Trophoblast cell (in vitro differentiated cells and primary cell): ENCODE data around the gene PC.
A peak's percentile ranks its signal among the peaks of the same experiment; 100 is the strongest.

Experiments used
- DNase-seq, 2 donors: peaks; one replicate each; pipeline ENCODE4 v3.0.0-alpha.2; 2016
- H2AFZ ChIP-seq: 2 replicates; pipeline ENCODE4 v1.6.1; 2013; ENCODE audit warnings: low read length, moderate library complexity, mild to moderate bottlenecking; ENCODE audit not compliant: insufficient read depth, poor library complexity
- H2AK5ac ChIP-seq: 2 replicates; pipeline ENCODE4 v1.6.1; 2013; ENCODE audit warnings: mild to moderate bottlenecking, low read length
- H2BK120ac ChIP-seq: 2 replicates; pipeline ENCODE4 v1.6.1; 2013; ENCODE audit warnings: low read length, mild to moderate bottlenecking, moderate library complexity; ENCODE audit not compliant: insufficient read depth, poor library complexity
- H2BK12ac ChIP-seq: 2 replicates; pipeline ENCODE4 v1.6.1; 2013; ENCODE audit warnings: mild to moderate bottlenecking, low read length, moderate library complexity
- H2BK5ac ChIP-seq: 2 replicates; pipeline ENCODE4 v1.6.1; 2013; ENCODE audit warnings: low read length, low read depth, moderate library complexity, mild to moderate bottlenecking; ENCODE audit not compliant: poor library complexity
- H3K14ac ChIP-seq: 2 replicates; pipeline ENCODE4 v1.6.1; 2013; ENCODE audit warnings: mild to moderate bottlenecking, low read length
- H3K18ac ChIP-seq: 2 replicates; pipeline ENCODE4 v1.6.1; 2013; ENCODE audit warnings: mild to moderate bottlenecking, low read length
- H3K23ac ChIP-seq: 2 replicates; pipeline ENCODE4 v1.6.1; 2013; ENCODE audit warnings: low read length
- H3K27ac ChIP-seq: 2 replicates; pipeline ENCODE4 v1.5.1; 2013; ENCODE audit warnings: low read depth, mild to moderate bottlenecking, inconsistent platforms, low read length, moderate library complexity
- H3K27me3 ChIP-seq: 2 replicates; pipeline ENCODE4 v1.6.1; 2013; ENCODE audit warnings: inconsistent platforms, mild to moderate bottlenecking, low read length, moderate library complexity; ENCODE audit not compliant: insufficient read depth
- H3K36me3 ChIP-seq, 2 experiments: 1 replicate in 1 of 2; 2 replicates in 1 of 2; pipeline ENCODE4 v1.6.1; 2013; ENCODE audit warnings: low read length in 2 of 2, mild to moderate bottlenecking in 2 of 2, moderate library complexity in 1 of 2; ENCODE audit not compliant: insufficient read depth in 2 of 2, control insufficient read depth in 1 of 2
- H3K4ac ChIP-seq: 2 replicates; pipeline ENCODE4 v1.6.1; 2013; ENCODE audit warnings: low read depth, mild to moderate bottlenecking, low read length, moderate library complexity
- H3K4me1 ChIP-seq, 2 experiments: 1 replicate in 1 of 2; 2 replicates in 1 of 2; pipeline ENCODE4 v1.6.1; 2013; ENCODE audit warnings: low read length in 2 of 2, mild to moderate bottlenecking in 2 of 2, moderate library complexity in 1 of 2; ENCODE audit not compliant: insufficient read depth in 2 of 2, control insufficient read depth in 1 of 2
- H3K4me2 ChIP-seq: 2 replicates; pipeline ENCODE4 v1.6.1; 2013; ENCODE audit warnings: inconsistent platforms, mild to moderate bottlenecking, low read length, moderate library complexity
- H3K4me3 ChIP-seq: 2 replicates; pipeline ENCODE4 v1.5.1; 2013; ENCODE audit warnings: mild to moderate bottlenecking, low read depth, low read length, inconsistent platforms
- H3K79me1 ChIP-seq: one replicate; pipeline ENCODE4 v1.6.1; 2013; ENCODE audit warnings: low read length
- H3K79me2 ChIP-seq: 2 replicates; pipeline ENCODE4 v1.6.1; 2013; ENCODE audit warnings: low read length, mild to moderate bottlenecking; ENCODE audit not compliant: control insufficient read depth, insufficient read depth, poor library complexity
- H3K9ac ChIP-seq: 2 replicates; pipeline ENCODE4 v1.6.1; 2013; ENCODE audit warnings: mild to moderate bottlenecking, low read length
- H3K9me3 ChIP-seq: 2 replicates; pipeline ENCODE4 v1.6.1; 2013; ENCODE audit warnings: low read depth, mild to moderate bottlenecking, control low read depth, inconsistent platforms, low read length; ENCODE audit not compliant: insufficient read depth
- H4K12ac ChIP-seq: 2 replicates; pipeline ENCODE4 v1.6.1; 2013; ENCODE audit warnings: low read depth, mild to moderate bottlenecking, low read length, moderate library complexity
- H4K8ac ChIP-seq: 2 replicates; pipeline ENCODE4 v1.6.1; 2013; ENCODE audit warnings: low read depth, mild to moderate bottlenecking, low read length, moderate library complexity
- H4K91ac ChIP-seq: one replicate; pipeline ENCODE4 v1.6.1; 2013; ENCODE audit warnings: low read depth, mild to moderate bottlenecking, low read length, moderate library complexity
- WGBS: extraction: QIAGEN DNeasy Blood & Tissue Kit; methylation state at CpG from one replicate; pipeline ENCODE4 v1.1.7; 2013; ENCODE audit warnings: missing lambda C conversion rate; ENCODE audit not compliant: insufficient read length, insufficient coverage; ENCODE audit errors: extremely low coverage; 5-methylcytosine and 5-hydroxymethylcytosine counted together

PC gene

DNA sequence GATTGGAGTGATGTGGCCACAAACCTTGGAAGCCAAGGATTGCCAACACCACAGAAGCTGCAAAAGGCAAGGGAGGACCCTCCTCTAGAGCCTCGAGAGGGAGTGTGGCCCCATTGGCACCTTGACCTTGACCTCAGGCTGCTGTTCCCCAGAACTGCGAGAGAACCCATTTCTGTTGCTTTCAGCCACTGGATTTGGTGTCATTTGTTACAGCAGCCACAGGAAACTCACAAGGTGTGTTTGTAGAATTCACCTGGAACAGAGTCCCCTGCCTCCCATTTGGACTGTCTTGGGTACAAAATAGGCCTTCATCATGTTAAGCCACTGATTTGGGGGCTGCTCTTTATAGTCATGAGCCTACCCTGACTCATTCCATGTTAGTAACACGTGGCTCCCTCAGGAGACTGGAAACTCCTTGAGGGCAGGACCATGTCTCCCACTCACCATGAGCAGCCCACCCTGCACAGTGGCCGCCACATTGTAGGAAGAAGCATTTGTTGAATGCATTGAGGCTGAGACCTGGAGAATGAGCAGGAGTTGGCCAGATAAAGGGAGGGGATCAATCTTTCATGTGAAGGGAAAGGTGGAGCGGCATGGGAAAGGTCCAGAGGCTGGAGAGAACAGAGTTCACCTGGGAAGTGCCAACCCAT, 25.2 kb upstream of the PC start:
- Histone ChIP-seq H3K27me3 (no peaks in the 10 kb centered on the region), H3K9ac (no peak overlapping the region), H3K4me1 (no peaks in the 10 kb centered on the region), H2BK5ac (no peak overlapping the region), H4K12ac (no peak overlapping the region), H3K27ac (no peak overlapping the region), H3K4ac (no peak overlapping the region), H3K23ac (no peak overlapping the region), H2AK5ac (no peak overlapping the region), H3K79me1 (no peaks in the 10 kb centered on the region), H4K8ac (no peak overlapping the region), H3K79me2 (no peaks in the 10 kb centered on the region), H3K36me3 (no peaks in the 10 kb centered on the region), H3K9me3 (peaks cover 2% of the 10 kb centered on the region), H4K91ac (no peak overlapping the region), H3K18ac (no peak overlapping the region), H2AFZ (no peak overlapping the region), H3K4me3 (no peak overlapping the region), H2BK12ac (no peak overlapping the region), H3K14ac (no peak overlapping the region), H2BK120ac (no peak overlapping the region), H3K4me2 (no peak overlapping the region)
- WGBS, result no CpG with 5 or more reads among the region's 5 CpGs
- no peak for DNase-seq

DNA sequence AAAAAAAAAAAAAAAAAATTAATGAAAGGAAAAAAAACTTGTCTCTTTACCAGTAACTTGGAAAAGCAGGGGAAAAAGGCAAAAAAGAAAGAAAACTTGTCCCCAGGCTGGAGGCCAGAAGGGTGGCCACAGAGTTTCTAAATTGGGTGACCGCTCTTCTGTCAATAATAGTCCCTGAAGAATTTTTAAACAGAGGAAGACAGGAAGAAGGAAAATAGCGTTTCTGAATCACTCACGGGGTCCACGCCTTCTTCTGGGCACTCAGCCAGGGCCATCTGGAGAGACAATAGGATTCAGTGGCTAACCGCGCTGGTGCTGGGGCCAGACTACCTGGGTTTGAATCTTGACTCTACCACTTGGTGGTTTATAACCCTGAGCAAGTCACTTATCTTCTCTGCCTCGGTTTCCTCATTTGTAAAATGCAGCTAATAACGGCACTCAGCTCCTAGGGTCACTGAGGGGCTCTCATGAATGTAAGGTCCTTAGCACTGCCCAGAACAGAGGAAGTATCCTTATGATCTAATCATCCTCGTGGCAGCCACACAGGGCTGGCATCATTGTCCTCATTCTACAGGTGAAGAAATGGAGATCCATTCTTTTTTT, 23.9 kb upstream of the PC start:
- no peak overlapping the region for H4K12ac ChIP-seq
- no peak overlapping the region for H3K4me2 ChIP-seq
- no peak overlapping the region for H2AFZ ChIP-seq
- H3K4me3 ChIP-seq, result no peak overlapping the region
- H3K27ac ChIP-seq, result no peak overlapping the region
- no peak overlapping the region for H2BK120ac ChIP-seq
- H3K9ac ChIP-seq, result no peak overlapping the region
- no peak overlapping the region for H3K23ac ChIP-seq
- H3K27me3 ChIP-seq, result no peaks in the 10 kb centered on the region
- no peaks in the 10 kb centered on the region for H3K79me1 ChIP-seq
- H4K8ac ChIP-seq, result no peak overlapping the region
- no peak overlapping the region for H2AK5ac ChIP-seq
- WGBS, result no CpG with 5 or more reads among the region's 9 CpGs
- H3K14ac ChIP-seq, result no peak overlapping the region
- no peak overlapping the region for H2BK5ac ChIP-seq
- H4K91ac ChIP-seq, result no peak overlapping the region
- no peak overlapping the region for H2BK12ac ChIP-seq
- peaks cover 3% of the 10 kb centered on the region for H3K9me3 ChIP-seq
- H3K18ac ChIP-seq, result no peak overlapping the region
- H3K4me1 ChIP-seq, result no peaks in the 10 kb centered on the region
- no peak overlapping the region for H3K4ac ChIP-seq
- peak; percentile 16 to 31 for DNase-seq
- no peaks in the 10 kb centered on the region for H3K36me3 ChIP-seq
- H3K79me2 ChIP-seq, result no peaks in the 10 kb centered on the region

DNA sequence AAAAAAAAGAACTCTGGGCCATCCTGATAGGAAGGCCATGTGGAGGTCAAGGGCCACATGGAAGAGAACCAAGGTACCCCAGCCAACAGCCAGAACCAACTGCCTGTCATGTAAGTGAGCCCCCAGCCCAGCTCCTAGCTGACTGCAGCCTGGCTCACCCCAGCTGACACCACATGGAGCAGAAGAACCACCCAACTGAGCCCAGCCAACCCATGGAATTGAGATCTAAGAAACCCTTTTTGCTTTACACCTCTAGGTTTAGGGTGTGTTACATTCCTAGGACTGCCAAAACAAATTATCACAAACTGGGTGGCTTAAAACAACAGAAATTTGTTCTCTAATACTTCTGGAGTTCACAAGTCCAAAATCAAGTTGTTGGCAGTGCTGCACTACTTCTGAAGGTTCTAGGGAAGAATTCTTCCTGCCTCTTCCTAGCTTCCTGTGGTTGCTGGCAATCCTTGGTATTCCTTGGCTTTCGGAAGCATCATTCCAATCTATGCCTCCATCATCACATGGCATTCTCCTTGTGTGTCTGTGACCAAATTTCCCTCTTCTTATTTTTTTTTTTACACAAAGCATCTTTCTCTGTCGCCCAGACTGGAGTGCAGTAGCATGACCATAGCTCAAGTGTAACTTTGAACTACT, 21.3 kb upstream of the PC start:
- Histone ChIP-seq H4K8ac (no peak overlapping the region), H3K18ac (no peak overlapping the region), H3K9ac (no peak overlapping the region), H4K12ac (no peak overlapping the region), H3K36me3 (no peaks in the 10 kb centered on the region), H2AK5ac (no peak overlapping the region), H3K79me2 (no peaks in the 10 kb centered on the region), H4K91ac (no peak overlapping the region), H2BK120ac (no peak overlapping the region), H3K4me3 (no peak overlapping the region), H2BK12ac (no peak overlapping the region), H3K4me1 (no peaks in the 10 kb centered on the region), H3K4ac (no peak overlapping the region), H2AFZ (no peak overlapping the region), H3K27me3 (no peaks in the 10 kb centered on the region), H3K14ac (no peak overlapping the region), H3K27ac (no peak overlapping the region), H3K9me3 (peaks cover 3% of the 10 kb centered on the region), H3K4me2 (no peak overlapping the region), H3K79me1 (no peaks in the 10 kb centered on the region), H2BK5ac (no peak overlapping the region), H3K23ac (no peak overlapping the region)
- DNase-seq, result no peak
- no CpG with 5 or more reads among the region's 2 CpGs for WGBS

DNA sequence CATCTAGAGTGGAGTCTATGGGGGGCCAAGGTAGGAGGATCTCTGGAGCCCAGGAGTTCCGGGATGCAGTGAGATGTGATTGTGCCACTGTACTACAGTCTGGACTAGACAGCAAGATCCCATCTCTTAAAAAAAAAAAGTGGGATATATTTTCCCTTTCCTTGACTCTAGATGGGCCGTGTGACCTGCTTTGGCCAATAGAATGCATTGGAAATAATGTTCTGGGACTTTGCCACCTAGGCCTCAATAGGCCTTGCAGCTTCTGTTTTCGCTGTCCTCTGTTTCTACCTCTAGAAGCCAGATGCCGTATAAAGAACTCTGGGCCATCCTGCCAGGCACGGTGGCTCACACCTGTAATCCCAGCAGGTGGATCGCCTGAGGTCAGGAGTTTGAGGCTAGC, 20.5 kb upstream of the PC start:
- Histone ChIP-seq H4K8ac (no peak overlapping the region), H2BK12ac (no peak overlapping the region), H4K91ac (no peak overlapping the region), H3K4me2 (no peak overlapping the region), H2AK5ac (no peak overlapping the region), H3K9ac (no peak overlapping the region), H2BK120ac (no peak overlapping the region), H3K18ac (no peak overlapping the region), H3K79me2 (no peaks in the 10 kb centered on the region), H3K4me1 (peaks cover 0 to 3% of the 10 kb centered on the region in 2 experiments), H3K23ac (no peak overlapping the region), H2BK5ac (no peak overlapping the region), H2AFZ (no peak overlapping the region), H3K79me1 (no peaks in the 10 kb centered on the region), H4K12ac (no peak overlapping the region), H3K4me3 (no peak overlapping the region), H3K14ac (no peak overlapping the region), H3K4ac (no peak overlapping the region), H3K9me3 (peaks cover 3% of the 10 kb centered on the region), H3K27me3 (no peaks in the 10 kb centered on the region), H3K36me3 (no peaks in the 10 kb centered on the region), H3K27ac (no peak overlapping the region)
- DNase-seq, result no peak
- no CpG with 5 or more reads among the region's 6 CpGs for WGBS
